Fibroblast of skin of scalp (primary cell): Measurements from ENCODE around the gene FBXW5.

Experiments
- DNase-seq: peaks from one replicate; pipeline ENCODE4 v3.0.0-alpha.2; 2013

FBXW5 gene

GRCh38 chr9:136927343-136928271 lies 16.9 kb downstream of the FBXW5 start:
- no peak for DNase-seq

- DNase-seq = no peak
These were observed 17.8 kb downstream of the FBXW5 start for GRCh38 chr9:136926749-136927148.

GRCh38 chr9:136926154-136926704 lies 18.3 kb downstream of the FBXW5 start:
- no peak for DNase-seq

- no peak for DNase-seq
These were observed 19.0 kb downstream of the FBXW5 start for GRCh38 chr9:136925414-136926153.

- DNase-seq = no peak
These were observed 20.7 kb downstream of the FBXW5 start for GRCh38 chr9:136923881-136924280.

GRCh38 chr9:136922540-136922939 lies 22.0 kb downstream of the FBXW5 start:
- DNase-seq = no peak

- no peak for DNase-seq
These were observed 22.8 kb downstream of the FBXW5 start for GRCh38 chr9:136921718-136922117.

GRCh38 chr9:136921307-136921706 lies 23.2 kb downstream of the FBXW5 start:
- DNase-seq = no peak

- no peak for DNase-seq
These were observed 23.8 kb downstream of the FBXW5 start for GRCh38 chr9:136920734-136921231.

- no peak for DNase-seq
These were observed 24.5 kb downstream of the FBXW5 start for GRCh38 chr9:136920069-136920468.

GRCh38 chr9:136917902-136918301 lies 26.6 kb downstream of the FBXW5 start:
- no peak for DNase-seq

- no peak for DNase-seq
These were observed 28.0 kb downstream of the FBXW5 start for GRCh38 chr9:136916330-136917184.

- DNase-seq = no peak
These were observed 28.8 kb downstream of the FBXW5 start for GRCh38 chr9:136915632-136916329.

GRCh38 chr9:136913701-136914438 lies 30.7 kb downstream of the FBXW5 start:
- DNase-seq = no peak

GRCh38 chr9:136910901-136911245 lies 33.7 kb downstream of the FBXW5 start:
- DNase-seq = no peak

GRCh38 chr9:136910197-136910900 lies 34.2 kb downstream of the FBXW5 start:
- DNase-seq = no peak

- DNase-seq = no peak
These were observed 37.3 kb downstream of the FBXW5 start for GRCh38 chr9:136907011-136907914.

- no peak for DNase-seq
These were observed 38.3 kb downstream of the FBXW5 start for GRCh38 chr9:136906266-136906665.

GRCh38 chr9:136903041-136903554 lies 41.4 kb downstream of the FBXW5 start:
- DNase-seq = no peak
